ENCODE results near the gene PPP1R10.
"Not testable (repeated sequence)": the region's sequence is repeated elsewhere in the genome, so short reads cannot be mapped to it uniquely, and the experiment has no call there.

The PPP1R10 gene

DNA sequence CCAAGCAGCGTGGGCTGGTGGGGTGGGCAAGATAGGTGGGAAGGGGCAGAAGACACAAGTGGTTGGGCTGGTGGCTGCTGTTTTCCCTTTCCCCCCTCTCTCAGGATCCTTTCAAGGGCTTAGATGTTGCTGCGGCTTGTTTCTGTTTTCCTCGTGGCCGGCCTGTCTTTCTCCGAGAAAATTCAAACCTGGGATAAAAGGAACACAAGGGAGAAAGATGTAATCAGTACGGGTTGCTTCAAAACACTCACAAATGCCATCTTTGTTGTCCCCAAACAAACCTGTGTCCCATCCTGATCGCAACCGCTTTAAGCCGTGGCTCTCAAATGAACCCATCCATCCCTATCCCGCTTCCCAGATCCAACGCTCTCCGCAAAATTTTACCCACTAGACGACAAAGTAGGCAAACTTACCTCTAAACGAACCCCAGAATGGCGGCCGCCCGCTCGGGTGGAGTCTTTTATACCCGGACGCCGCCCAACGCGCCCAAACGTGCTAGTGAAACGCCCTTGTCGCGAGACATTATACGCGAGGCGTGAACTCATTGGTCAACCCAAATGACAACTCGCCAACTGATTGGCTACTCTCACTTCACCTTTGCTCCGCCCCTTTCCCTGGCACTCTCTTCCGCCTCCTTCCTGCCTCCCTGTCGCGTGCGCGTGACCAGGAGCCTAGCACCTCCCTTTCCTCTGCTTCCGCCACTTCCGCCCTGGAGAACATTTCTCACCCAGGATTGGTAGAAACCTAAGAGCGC lies at the start of gene PPP1R10:
TSS of gene PPP1R10 (minus strand) at position 433 of the 754 bp plus-strand sequence. CDS start 7,299 bp downstream, outside the sequence.
- peaks cover 80% of the 10 kb centered on the region for H3K36me3 ChIP-seq (ENCODE audit: control insufficient read depth, low read length)

DNA sequence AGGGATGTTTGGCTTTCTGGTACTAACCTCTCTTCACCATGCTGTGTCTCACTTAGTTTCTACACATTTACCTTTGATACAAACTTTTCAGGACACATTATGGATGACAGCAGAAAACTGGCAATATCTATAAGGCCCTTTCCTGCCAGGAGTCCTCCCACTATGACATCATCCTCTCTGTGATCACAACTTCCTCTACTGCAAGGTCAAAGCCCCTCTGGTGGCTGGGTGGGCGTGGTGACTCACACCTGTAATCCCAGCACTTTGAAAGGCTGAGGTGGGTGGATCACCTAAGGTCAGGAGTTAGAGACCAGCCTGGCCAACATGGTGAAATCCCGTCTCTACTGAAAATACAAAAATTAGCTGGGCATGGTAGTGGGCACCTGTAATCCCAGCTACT lies 49.3 kb upstream of the PPP1R10 start:
- H3F3A ChIP-seq (ENCODE audit: control insufficient read depth, insufficient read depth); H3K27ac ChIP-seq (ENCODE audit: low read depth, low read length); H3K4me3 ChIP-seq (ENCODE audit: low read length); H3K9me3 ChIP-seq (ENCODE audit: control insufficient read depth, insufficient read depth, low read length); H4K20me1 ChIP-seq (ENCODE audit: control insufficient read depth, insufficient read depth, low read depth, low read length); H3K9me2 ChIP-seq (replicated peaks; ENCODE audit: control insufficient read depth, low read length); H3K4me2 ChIP-seq (ENCODE audit: low read length); H3K4me1 ChIP-seq (ENCODE audit: control insufficient read depth, low read length); H3K27me3 ChIP-seq (ENCODE audit: control insufficient read depth, low read length): not testable (repeated sequence)
- Histone ChIP-seq H3K36me3 (ENCODE audit: control insufficient read depth, low read length) (peaks cover 70% of the 10 kb centered on the region), H3K79me2 (ENCODE audit: control insufficient read depth, low read length) (peaks cover 10% of the 10 kb centered on the region)

More for the DNA sequence above, at the start of gene PPP1R10:
- peak within 1 kb of the TSS; percentile 96 for H3K4me2 ChIP-seq (ENCODE audit: low read length)
- peaks cover 25% of the 10 kb centered on the region for H4K20me1 ChIP-seq (ENCODE audit: control insufficient read depth, insufficient read depth, low read depth, low read length)
- peaks cover 36% of the 10 kb centered on the region for H3F3A ChIP-seq (ENCODE audit: control insufficient read depth, insufficient read depth)
- H3K4me1 ChIP-seq (ENCODE audit: control insufficient read depth, low read length): peaks cover 40% of the 10 kb centered on the region
- H3K27me3 ChIP-seq (ENCODE audit: control insufficient read depth, low read length): no peaks in the 10 kb centered on the region
- H3K27ac ChIP-seq (ENCODE audit: low read depth, low read length): peak within 1 kb of the TSS; percentile 89
- peak within 1 kb of the TSS; percentile 83 for H3K4me3 ChIP-seq (ENCODE audit: low read length)
- TF ChIP-seq, protein P1, sequence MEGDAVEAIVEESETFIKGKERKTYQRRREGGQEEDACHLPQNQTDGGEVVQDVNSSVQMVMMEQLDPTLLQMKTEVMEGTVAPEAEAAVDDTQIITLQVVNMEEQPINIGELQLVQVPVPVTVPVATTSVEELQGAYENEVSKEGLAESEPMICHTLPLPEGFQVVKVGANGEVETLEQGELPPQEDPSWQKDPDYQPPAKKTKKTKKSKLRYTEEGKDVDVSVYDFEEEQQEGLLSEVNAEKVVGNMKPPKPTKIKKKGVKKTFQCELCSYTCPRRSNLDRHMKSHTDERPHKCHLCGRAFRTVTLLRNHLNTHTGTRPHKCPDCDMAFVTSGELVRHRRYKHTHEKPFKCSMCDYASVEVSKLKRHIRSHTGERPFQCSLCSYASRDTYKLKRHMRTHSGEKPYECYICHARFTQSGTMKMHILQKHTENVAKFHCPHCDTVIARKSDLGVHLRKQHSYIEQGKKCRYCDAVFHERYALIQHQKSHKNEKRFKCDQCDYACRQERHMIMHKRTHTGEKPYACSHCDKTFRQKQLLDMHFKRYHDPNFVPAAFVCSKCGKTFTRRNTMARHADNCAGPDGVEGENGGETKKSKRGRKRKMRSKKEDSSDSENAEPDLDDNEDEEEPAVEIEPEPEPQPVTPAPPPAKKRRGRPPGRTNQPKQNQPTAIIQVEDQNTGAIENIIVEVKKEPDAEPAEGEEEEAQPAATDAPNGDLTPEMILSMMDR (IDR thresholded peaks at IDR 0.05; ENCODE audit: low read depth, low read length, poor library complexity, severe bottlenecking): no peak
- no peak for TF ChIP-seq EZH2phosphoT487 (IDR thresholded peaks at IDR 0.05; ENCODE audit: borderline replicate concordance, low read length)
- no peaks in the 10 kb centered on the region for H3K9me3 ChIP-seq (ENCODE audit: control insufficient read depth, insufficient read depth, low read length)
- H3K9me2 ChIP-seq (replicated peaks; ENCODE audit: control insufficient read depth, low read length): no peaks in the 10 kb centered on the region
- H3K79me2 ChIP-seq (ENCODE audit: control insufficient read depth, low read length): peaks cover 79% of the 10 kb centered on the region

DNA sequence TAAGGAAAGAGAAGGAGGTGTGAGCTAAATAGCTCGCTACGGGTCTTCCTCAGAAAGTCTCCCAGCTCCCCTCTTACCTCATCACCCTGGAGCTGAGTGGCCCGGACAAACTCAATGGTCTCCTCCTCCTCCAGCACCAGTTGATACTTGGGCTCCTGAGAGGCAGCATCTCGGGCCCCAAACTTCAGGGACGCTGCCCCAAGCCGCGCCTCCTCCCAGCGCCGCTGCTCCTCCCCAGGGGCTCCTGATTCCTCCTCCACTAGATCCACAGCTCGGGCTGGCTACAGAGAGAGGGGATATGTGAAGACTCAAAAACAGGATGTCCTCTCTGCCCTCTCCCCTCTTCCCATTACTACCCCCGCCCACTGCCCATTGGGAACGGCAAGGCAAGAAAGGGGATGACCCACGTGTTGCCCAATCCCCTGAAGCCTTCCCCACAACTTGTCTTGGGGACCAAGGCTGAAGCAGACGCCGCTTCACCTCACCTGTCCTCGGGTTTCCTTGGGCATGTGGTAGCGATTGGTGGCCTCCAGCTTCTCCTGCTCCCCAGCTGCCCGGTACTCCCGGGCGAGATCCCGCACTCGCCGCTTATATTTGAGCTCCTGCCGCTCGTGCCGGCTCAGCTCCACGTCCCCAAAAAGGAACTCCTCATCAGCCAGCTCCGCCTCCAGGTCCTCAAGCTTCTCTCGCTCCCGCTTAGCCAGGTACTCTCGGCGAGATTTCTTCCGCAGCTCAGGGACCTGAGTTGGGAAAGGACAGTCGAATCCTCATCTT lies 48.1 kb upstream of the PPP1R10 start:
- no peaks in the 10 kb centered on the region for H3K27me3 ChIP-seq (ENCODE audit: control insufficient read depth, low read length)
- H3K4me2 ChIP-seq (ENCODE audit: low read length): no peak overlapping the region
- TF ChIP-seq EZH2phosphoT487 (IDR thresholded peaks at IDR 0.05; ENCODE audit: borderline replicate concordance, low read length): no peak
- TF ChIP-seq, protein P1 (IDR thresholded peaks at IDR 0.05; ENCODE audit: low read depth, low read length, poor library complexity, severe bottlenecking): no peak
- H3K79me2 ChIP-seq (ENCODE audit: control insufficient read depth, low read length): no peaks in the 10 kb centered on the region; the same call in 1 of the 2 replicates
- H3K9me3 ChIP-seq (ENCODE audit: control insufficient read depth, insufficient read depth, low read length): no peaks in the 10 kb centered on the region
- no peak overlapping the region for H3K4me3 ChIP-seq (ENCODE audit: low read length)
- H3F3A ChIP-seq (ENCODE audit: control insufficient read depth, insufficient read depth): no peaks in the 10 kb centered on the region
- H4K20me1 ChIP-seq (ENCODE audit: control insufficient read depth, insufficient read depth, low read depth, low read length): no peaks in the 10 kb centered on the region
- peaks cover 64% of the 10 kb centered on the region for H3K36me3 ChIP-seq (ENCODE audit: control insufficient read depth, low read length)
- H3K4me1 ChIP-seq (ENCODE audit: control insufficient read depth, low read length): no peaks in the 10 kb centered on the region
- H3K9me2 ChIP-seq (replicated peaks; ENCODE audit: control insufficient read depth, low read length): no peaks in the 10 kb centered on the region
- no peak overlapping the region for H3K27ac ChIP-seq (ENCODE audit: low read depth, low read length)

DNA sequence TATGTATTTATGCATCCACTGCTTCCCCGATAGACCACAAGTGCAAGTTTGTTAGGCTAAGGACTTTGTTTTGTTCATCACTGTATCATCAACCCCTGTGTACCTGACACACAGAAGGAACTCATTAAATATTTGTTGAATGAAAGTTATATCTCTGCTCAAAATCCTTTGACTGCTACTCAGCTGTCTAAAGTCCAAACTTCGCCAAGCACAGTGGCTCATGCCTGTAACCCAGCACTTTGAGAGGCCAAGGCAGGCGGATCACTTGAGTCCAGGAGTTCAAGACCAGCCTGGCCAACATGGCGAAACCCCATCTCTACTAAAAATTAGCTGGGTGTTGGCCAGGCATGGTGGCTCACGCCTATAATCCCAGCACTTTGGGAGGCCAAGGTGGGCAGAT lies 40.9 kb upstream of the PPP1R10 start:
- H3K27me3 ChIP-seq (ENCODE audit: control insufficient read depth, low read length); H3K79me2 ChIP-seq (ENCODE audit: control insufficient read depth, low read length); H3K9me2 ChIP-seq (replicated peaks; ENCODE audit: control insufficient read depth, low read length); H3K4me3 ChIP-seq (ENCODE audit: low read length); H3K9me3 ChIP-seq (ENCODE audit: control insufficient read depth, insufficient read depth, low read length); H3K4me1 ChIP-seq (ENCODE audit: control insufficient read depth, low read length); H4K20me1 ChIP-seq (ENCODE audit: control insufficient read depth, insufficient read depth, low read depth, low read length); H3F3A ChIP-seq (ENCODE audit: control insufficient read depth, insufficient read depth); H3K4me2 ChIP-seq (ENCODE audit: low read length); H3K27ac ChIP-seq (ENCODE audit: low read depth, low read length): not testable (repeated sequence)
- H3K36me3 ChIP-seq (ENCODE audit: control insufficient read depth, low read length): peaks cover 77% of the 10 kb centered on the region

All from DOHH2 (cell line).